ENCODE measurements around the gene SPECC1L.

SPECC1L gene

DNA sequence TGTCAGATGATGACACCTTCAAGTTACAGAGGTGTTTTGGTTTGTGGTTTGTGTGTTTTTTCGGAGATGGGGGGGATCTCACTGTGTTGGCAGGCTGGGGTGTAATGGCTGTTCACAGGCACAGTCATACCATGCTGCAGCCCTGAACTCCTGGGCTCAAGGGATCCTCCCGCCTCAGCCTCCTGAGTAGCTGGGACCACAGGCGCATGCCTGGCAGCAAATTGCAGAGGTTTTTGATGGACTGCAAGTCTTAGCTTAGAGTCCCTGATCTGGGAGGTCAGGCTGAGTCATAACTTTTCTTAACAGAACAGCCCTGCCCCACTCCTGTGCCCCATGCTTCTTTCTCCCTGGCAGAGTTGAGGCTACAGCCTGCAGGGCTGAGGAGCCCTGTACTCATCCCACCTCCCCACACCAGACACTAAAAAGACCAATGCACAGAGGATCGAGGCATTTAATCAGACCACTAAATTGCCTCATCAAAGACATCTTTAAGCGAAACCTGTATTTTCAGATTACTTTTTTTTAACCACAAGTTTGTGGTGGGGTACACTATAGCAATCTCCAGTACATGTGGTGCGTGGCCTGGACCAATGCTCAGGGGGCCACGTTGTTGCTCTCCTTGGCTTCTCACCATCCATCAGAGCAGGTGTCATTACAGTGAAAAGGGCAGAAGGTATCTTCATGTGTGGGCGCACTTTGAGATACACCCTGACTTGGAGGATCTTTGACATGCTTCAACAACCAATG, 139.7 kb downstream of the SPECC1L start:
- Histone ChIP-seq H3K27ac (ENCODE audit: low read depth, low read length) (no peak overlapping the region), H3K36me3 (ENCODE audit: control insufficient read depth, insufficient read depth, low read length) (peaks cover 45% of the 10 kb centered on the region), H3K9me3 (ENCODE audit: control insufficient read depth, insufficient read depth, low read length) (no peaks in the 10 kb centered on the region), H3K9ac (ENCODE audit: low read depth, low read length) (no peak overlapping the region), H3K27me3 (ENCODE audit: control insufficient read depth, insufficient read depth, low read length) (no peaks in the 10 kb centered on the region), H3K4me1 (ENCODE audit: control insufficient read depth, insufficient read depth, low read length) (0 out of 2 replicates have a peak, but pooled peaks cover 3% of the 10 kb centered on the region), H3K4me3 (ENCODE audit: low read depth, low read length) (no peak overlapping the region)

DNA sequence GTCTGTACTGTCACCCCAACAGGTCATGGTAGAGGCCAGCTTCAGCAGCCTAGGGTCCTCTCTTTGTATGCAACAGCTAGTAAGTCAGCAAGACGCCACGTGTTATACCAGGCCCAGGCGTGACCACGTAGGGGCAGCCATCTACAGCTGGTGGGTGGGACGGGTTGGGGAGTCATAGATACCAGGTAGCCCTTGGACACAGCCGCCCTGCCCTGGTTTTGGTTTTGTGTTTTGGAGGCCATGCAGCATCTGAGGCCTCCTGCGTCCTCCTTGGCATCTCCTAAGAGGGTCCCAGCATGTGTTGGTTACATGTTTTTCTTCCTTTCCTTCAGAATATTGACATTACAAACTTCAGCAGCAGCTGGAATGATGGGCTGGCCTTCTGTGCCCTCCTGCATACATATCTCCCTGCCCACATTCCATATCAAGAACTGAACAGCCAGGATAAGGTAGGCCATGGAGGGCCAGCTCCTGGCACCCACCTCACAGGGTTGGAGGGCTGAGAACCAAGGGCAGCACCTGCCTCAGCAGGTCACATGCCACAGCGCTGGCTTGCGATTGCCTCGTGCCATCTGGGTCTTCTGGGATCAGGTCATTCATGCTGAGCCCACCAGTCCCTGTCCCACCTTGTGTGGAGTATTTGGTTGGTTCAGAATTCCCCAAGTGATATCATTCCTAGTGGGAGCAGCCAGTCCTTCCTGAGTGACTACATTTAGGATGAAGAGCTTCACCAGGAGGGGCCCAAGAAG, 140.8 kb downstream of the SPECC1L start:
- Histone ChIP-seq H3K9me3 (ENCODE audit: control insufficient read depth, insufficient read depth, low read length) (no peaks in the 10 kb centered on the region), H3K4me1 (ENCODE audit: control insufficient read depth, insufficient read depth, low read length) (0 out of 2 replicates have a peak, but pooled peaks cover 3% of the 10 kb centered on the region), H3K27ac (ENCODE audit: low read depth, low read length) (no peak overlapping the region), H3K27me3 (ENCODE audit: control insufficient read depth, insufficient read depth, low read length) (no peaks in the 10 kb centered on the region), H3K36me3 (ENCODE audit: control insufficient read depth, insufficient read depth, low read length) (peaks cover 54% of the 10 kb centered on the region), H3K9ac (ENCODE audit: low read depth, low read length) (no peak overlapping the region), H3K4me3 (ENCODE audit: low read depth, low read length) (no peak overlapping the region)

DNA sequence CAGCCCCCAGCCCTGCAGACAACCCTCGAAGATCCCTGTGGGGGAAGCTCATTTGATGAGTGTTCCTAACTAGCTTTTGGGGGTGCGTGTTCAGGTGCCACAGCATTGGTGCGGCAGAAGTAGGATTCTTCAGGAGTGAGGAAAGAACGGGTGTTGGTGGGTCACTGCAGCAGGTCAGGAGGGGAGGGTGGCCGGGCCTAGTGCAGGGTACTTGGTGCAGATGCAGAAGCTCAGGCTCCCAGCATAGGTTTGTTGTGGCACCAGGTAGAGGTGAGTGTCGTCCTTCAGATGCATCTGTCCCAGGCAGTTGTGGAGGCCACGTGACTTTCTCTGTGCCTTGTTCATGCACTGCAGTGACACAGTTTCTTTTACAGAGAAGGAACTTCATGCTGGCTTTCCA, 141.6 kb downstream of the SPECC1L start:
- H3K4me3 ChIP-seq (ENCODE audit: low read depth, low read length), result no peak overlapping the region
- no peaks in the 10 kb centered on the region for H3K9me3 ChIP-seq (ENCODE audit: control insufficient read depth, insufficient read depth, low read length)
- H3K9ac ChIP-seq (ENCODE audit: low read depth, low read length), result no peak overlapping the region
- no peaks in the 10 kb centered on the region for H3K4me1 ChIP-seq (ENCODE audit: control insufficient read depth, insufficient read depth, low read length)
- peaks cover 55% of the 10 kb centered on the region for H3K36me3 ChIP-seq (ENCODE audit: control insufficient read depth, insufficient read depth, low read length)
- H3K27me3 ChIP-seq (ENCODE audit: control insufficient read depth, insufficient read depth, low read length), result no peaks in the 10 kb centered on the region
- no peak overlapping the region for H3K27ac ChIP-seq (ENCODE audit: low read depth, low read length)

DNA sequence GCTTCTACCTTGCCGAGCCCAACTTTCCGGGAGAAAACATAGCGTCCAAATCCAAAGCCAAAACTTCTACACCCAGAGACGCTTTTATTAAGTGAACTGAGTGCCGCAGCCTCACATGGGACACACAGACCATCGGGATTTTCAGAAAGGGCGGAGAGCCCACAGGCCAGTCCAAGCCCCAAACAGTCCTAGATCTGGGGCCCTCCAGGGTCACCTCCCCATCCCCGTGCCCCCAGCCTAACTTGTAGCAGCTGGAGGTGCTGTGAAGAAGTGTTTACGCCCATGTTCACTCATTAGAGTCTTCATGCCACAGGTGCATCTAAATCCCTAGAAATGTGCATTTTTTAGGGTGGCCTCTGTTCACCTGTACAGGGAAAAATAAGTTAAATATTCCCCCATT, 142.6 kb downstream of the SPECC1L start:
- H3K9me3 ChIP-seq (ENCODE audit: control insufficient read depth, insufficient read depth, low read length), result no peaks in the 10 kb centered on the region
- no peak overlapping the region for H3K27ac ChIP-seq (ENCODE audit: low read depth, low read length)
- peaks cover 47% of the 10 kb centered on the region for H3K36me3 ChIP-seq (ENCODE audit: control insufficient read depth, insufficient read depth, low read length)
- H3K27me3 ChIP-seq (ENCODE audit: control insufficient read depth, insufficient read depth, low read length), result no peaks in the 10 kb centered on the region
- no peaks in the 10 kb centered on the region for H3K4me1 ChIP-seq (ENCODE audit: control insufficient read depth, insufficient read depth, low read length)
- H3K4me3 ChIP-seq (ENCODE audit: low read depth, low read length), result no peak overlapping the region
- no peak overlapping the region for H3K9ac ChIP-seq (ENCODE audit: low read depth, low read length)

DNA sequence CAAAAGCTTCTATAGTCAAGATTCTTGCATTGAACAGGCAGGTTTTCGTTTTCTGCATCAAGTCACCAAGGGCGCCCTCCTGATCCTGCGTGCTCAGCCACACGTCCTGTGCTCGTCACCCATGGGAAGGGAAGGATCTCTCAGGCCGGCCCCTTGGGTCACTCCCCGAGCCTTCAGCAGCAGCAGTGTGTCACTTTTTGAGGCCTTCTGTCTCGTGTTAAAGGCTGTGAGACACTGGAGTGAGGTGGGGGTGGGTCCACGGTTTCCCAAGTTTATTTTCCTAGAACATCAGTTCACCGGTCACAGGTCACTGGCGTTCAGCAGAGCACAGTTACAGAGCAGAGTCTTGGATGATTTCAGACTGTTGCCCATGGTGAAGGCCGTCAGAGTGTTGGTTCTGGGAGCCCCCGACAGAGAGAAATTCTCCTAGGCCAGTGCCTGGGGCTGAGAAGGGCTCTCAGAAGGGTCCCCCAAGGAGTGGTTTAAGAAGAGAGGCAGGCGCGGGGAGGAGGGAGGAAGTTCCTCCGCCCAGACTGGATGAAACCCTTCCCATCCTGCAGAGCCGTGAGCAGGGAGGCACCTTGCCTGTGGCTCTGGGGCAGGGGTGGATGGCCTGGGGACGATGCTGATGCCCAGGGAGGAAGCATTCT, 143.2 kb downstream of the SPECC1L start:
- Histone ChIP-seq H3K36me3 (ENCODE audit: control insufficient read depth, insufficient read depth, low read length) (peaks cover 42% of the 10 kb centered on the region), H3K4me3 (ENCODE audit: low read depth, low read length) (no peak overlapping the region), H3K4me1 (ENCODE audit: control insufficient read depth, insufficient read depth, low read length) (peaks cover 5% of the 10 kb centered on the region; the same call in 1 of the 2 replicates), H3K9me3 (ENCODE audit: control insufficient read depth, insufficient read depth, low read length) (no peaks in the 10 kb centered on the region), H3K27me3 (ENCODE audit: control insufficient read depth, insufficient read depth, low read length) (no peaks in the 10 kb centered on the region), H3K27ac (ENCODE audit: low read depth, low read length) (no peak overlapping the region), H3K9ac (ENCODE audit: low read depth, low read length) (no peak overlapping the region)

DNA sequence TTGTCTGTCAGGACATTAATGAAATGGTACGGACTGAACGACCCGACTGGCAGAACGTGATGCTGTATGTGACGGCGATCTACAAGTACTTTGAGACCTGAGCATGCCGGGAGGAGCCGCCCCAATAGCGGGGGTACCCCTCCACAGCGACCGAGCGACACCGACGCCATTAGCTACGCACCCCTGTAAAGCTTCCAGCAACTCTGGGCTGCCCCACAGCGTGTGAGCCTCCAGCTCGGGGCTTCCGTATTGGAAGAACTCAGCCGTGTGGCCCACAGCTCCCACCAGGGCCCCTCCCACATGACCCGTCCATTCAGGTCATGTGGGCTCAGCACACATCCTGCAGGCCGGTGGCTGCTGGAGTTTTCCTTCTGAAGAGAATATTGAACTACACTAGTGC, 143.9 kb downstream of the SPECC1L start:
- peaks cover 42% of the 10 kb centered on the region for H3K36me3 ChIP-seq (ENCODE audit: control insufficient read depth, insufficient read depth, low read length)
- H3K27ac ChIP-seq (ENCODE audit: low read depth, low read length), result no peak overlapping the region
- H3K4me1 ChIP-seq (ENCODE audit: control insufficient read depth, insufficient read depth, low read length), result peaks cover 12% of the 10 kb centered on the region
- H3K4me3 ChIP-seq (ENCODE audit: low read depth, low read length), result no peak overlapping the region
- H3K27me3 ChIP-seq (ENCODE audit: control insufficient read depth, insufficient read depth, low read length), result no peaks in the 10 kb centered on the region
- H3K9me3 ChIP-seq (ENCODE audit: control insufficient read depth, insufficient read depth, low read length), result no peaks in the 10 kb centered on the region
- H3K9ac ChIP-seq (ENCODE audit: low read depth, low read length), result no peak overlapping the region

DNA sequence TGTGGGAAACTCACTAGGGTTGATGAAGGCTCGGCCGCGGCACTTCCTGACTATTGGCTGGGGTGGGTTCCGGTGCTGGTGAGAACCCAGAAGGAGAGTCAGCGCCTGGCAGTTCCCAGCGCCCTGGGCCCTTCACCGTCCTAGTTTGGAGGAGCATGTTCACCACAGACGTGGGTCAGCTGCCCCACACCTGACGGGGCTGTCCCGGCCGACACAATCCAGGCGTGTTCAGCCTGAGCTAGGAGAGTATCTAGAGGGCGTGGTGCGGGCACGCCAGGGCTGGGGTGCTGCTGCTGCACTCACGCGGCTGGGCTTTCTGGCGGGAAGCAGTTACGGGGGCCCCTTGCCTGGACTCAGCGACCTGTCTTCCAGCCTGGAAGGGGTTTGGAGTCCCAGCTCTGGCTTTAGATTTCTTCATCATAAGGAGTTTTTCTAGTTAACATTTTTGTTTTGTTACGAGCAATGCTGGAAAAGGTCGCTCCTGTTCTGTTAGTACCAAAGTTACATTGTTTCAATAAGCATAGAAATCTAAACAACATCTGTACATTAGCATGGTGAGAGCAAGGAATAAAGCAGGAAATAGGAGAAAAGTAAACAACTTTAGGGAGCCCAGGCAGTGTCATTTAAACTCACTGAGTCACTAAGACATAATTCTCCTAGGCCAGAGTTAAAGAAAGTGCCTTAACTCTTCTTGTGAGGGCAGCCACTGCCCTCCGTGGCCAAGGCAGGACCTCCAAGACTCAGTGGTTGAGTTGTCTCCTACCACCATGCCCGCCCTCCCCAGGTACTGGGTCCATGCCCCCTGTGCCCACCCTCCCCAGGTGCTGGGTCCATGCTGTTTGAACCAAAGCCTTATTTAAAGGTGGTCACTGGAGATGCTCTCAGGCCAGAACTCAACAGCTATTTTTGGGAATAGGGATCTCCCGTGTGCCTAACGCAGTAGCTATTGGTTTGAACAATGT, 144.6 kb downstream of the SPECC1L start:
- H3K4me3 ChIP-seq (ENCODE audit: low read depth, low read length), result no peak overlapping the region
- H3K4me1 ChIP-seq (ENCODE audit: control insufficient read depth, insufficient read depth, low read length), result peaks cover 16% of the 10 kb centered on the region
- no peak overlapping the region for H3K9ac ChIP-seq (ENCODE audit: low read depth, low read length)
- no peaks in the 10 kb centered on the region for H3K27me3 ChIP-seq (ENCODE audit: control insufficient read depth, insufficient read depth, low read length)
- H3K9me3 ChIP-seq (ENCODE audit: control insufficient read depth, insufficient read depth, low read length), result no peaks in the 10 kb centered on the region
- no peak overlapping the region for H3K27ac ChIP-seq (ENCODE audit: low read depth, low read length)
- H3K36me3 ChIP-seq (ENCODE audit: control insufficient read depth, insufficient read depth, low read length), result peaks cover 42% of the 10 kb centered on the region

DNA sequence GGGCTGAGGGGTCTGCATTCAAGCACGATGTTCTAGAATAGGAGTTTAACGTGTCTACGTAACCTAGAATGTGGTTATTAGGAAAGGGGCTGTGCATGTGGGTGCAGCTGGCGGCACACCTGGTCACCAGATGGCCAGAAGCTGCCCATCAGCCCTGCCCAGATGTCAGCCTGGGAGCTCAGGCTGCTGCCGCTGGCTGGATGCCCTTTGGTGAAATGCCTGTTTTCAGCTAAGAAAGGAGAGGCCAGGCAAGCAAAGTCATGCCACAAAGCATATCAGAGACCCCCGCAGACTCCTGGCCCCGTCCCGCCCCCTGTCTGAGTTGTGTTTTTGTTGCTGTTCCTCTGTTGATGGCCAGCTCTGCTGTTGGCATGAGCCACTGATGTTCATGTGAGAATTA, 145.5 kb downstream of the SPECC1L start:
- no peak overlapping the region for H3K9ac ChIP-seq (ENCODE audit: low read depth, low read length)
- no peak overlapping the region for H3K27ac ChIP-seq (ENCODE audit: low read depth, low read length)
- no peaks in the 10 kb centered on the region for H3K9me3 ChIP-seq (ENCODE audit: control insufficient read depth, insufficient read depth, low read length)
- no peaks in the 10 kb centered on the region for H3K27me3 ChIP-seq (ENCODE audit: control insufficient read depth, insufficient read depth, low read length)
- H3K4me1 ChIP-seq (ENCODE audit: control insufficient read depth, insufficient read depth, low read length), result peaks cover 16% of the 10 kb centered on the region
- no peak overlapping the region for H3K4me3 ChIP-seq (ENCODE audit: low read depth, low read length)
- peaks cover 42% of the 10 kb centered on the region for H3K36me3 ChIP-seq (ENCODE audit: control insufficient read depth, insufficient read depth, low read length)

DNA sequence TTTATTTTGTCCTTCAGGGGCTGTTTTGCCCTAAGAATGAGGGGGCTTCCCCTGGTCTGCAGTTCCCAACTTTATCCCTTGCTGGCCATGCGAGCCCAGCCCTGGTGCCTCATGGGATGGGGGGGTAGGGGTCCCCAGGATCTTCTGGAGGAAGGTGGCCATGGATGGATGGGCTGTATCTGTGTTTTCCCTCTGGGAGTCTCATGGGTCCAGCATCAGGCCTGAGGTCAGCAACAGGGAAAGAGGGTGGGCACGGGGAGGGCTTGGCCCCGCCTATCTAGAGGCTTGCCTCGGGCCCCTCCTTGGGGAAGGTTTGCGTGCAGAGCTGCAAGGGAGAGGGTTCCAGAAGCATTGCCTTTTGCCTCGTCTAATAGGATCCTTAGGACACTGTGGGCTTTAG, 146.0 kb downstream of the SPECC1L start:
- Histone ChIP-seq H3K4me3 (ENCODE audit: low read depth, low read length) (no peak overlapping the region), H3K27me3 (ENCODE audit: control insufficient read depth, insufficient read depth, low read length) (no peaks in the 10 kb centered on the region), H3K36me3 (ENCODE audit: control insufficient read depth, insufficient read depth, low read length) (peaks cover 40% of the 10 kb centered on the region), H3K27ac (ENCODE audit: low read depth, low read length) (no peak overlapping the region), H3K9ac (ENCODE audit: low read depth, low read length) (no peak overlapping the region), H3K9me3 (ENCODE audit: control insufficient read depth, insufficient read depth, low read length) (no peaks in the 10 kb centered on the region), H3K4me1 (ENCODE audit: control insufficient read depth, insufficient read depth, low read length) (peaks cover 16% of the 10 kb centered on the region)

DNA sequence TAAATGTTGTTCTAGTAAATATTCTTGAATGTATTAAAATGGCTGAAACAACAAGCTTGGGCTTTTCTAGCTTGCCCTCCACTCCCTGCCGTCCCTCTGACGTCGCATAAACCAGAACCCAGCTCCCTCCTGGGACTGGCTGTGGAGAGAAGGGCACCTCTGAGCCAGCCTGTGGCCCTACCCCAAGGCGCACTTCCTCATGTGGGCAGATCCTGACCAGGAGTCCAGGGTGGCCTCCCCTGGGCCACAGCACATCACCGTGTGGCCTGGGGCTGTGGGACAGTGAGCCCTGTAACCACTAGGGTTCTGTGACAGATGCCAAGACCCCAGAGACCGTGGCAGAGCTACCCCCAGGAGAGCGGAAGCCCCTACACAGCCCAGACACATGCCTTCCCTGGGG, 146.6 kb downstream of the SPECC1L start:
- Histone ChIP-seq H3K9me3 (ENCODE audit: control insufficient read depth, insufficient read depth, low read length) (no peaks in the 10 kb centered on the region), H3K4me3 (ENCODE audit: low read depth, low read length) (no peak overlapping the region), H3K4me1 (ENCODE audit: control insufficient read depth, insufficient read depth, low read length) (peaks cover 16% of the 10 kb centered on the region), H3K9ac (ENCODE audit: low read depth, low read length) (no peak overlapping the region), H3K27me3 (ENCODE audit: control insufficient read depth, insufficient read depth, low read length) (no peaks in the 10 kb centered on the region), H3K36me3 (ENCODE audit: control insufficient read depth, insufficient read depth, low read length) (peaks cover 39% of the 10 kb centered on the region), H3K27ac (ENCODE audit: low read depth, low read length) (no peak overlapping the region)
